Activated CD8-positive, alpha-beta memory T cell treated with anti-CD3 and anti-CD28 coated beads, Interleukin-2, amount 10 ng/mL, durations not matched to agents 7 days and 5 days (primary cell): ENCODE measurements around the gene CYSRT1. TPM values are rescaled to one million over a fixed set of nuclear protein-coding genes. Genes with fewer than 3 reads are reported as not detected.

Source experiments
- ATAC-seq: fragments of 150-1000 bp; cut with Tn5 transposase; one replicate; pipeline ENCODE4 v1.10.0; 2021; ENCODE audit warnings: moderate library complexity
- CTCF ChIA-PET: fragments of 350-600 bp; sonication (Branson Sonifier 250); formaldehyde crosslinking; loops from one replicate; lab custom pipeline; 2021; ENCODE audit warnings: antibody characterized with exemption; lab: Charles Lee
- DNase-seq: peaks from one replicate; pipeline ENCODE4 v3.0.0-alpha.2; 2020
- H3K27ac Mint-ChIP-seq: one replicate; pipeline ENCODE4 v1.8.0; 2021; ENCODE audit warnings: mild to moderate bottlenecking, mixed read lengths
- H3K27me3 Mint-ChIP-seq: one replicate; pipeline ENCODE4 v1.8.0; 2021; ENCODE audit warnings: mixed read lengths
- H3K36me3 Mint-ChIP-seq: one replicate; pipeline ENCODE4 v1.8.0; 2021; ENCODE audit warnings: mild to moderate bottlenecking, mixed read lengths
- H3K4me1 Mint-ChIP-seq: one replicate; pipeline ENCODE4 v1.8.0; 2021; ENCODE audit warnings: mixed read lengths
- H3K4me3 Mint-ChIP-seq: one replicate; pipeline ENCODE4 v1.8.0; 2021; ENCODE audit warnings: mild to moderate bottlenecking, moderate library complexity, mixed read lengths
- H3K9me3 Mint-ChIP-seq: one replicate; pipeline ENCODE4 v1.8.0; 2022; ENCODE audit warnings: low read depth, mixed read lengths
- total RNA-seq, 2 experiments: library from RNA; stranded (reverse); gene quantifications; one replicate each; pipeline ENCODE4 v1.2.3, GENCODE V29; 2021

CYSRT1 gene
- total RNA-seq, 2 experiments from 2014 or later = 0.53 to 0.89 TPM

DNA sequence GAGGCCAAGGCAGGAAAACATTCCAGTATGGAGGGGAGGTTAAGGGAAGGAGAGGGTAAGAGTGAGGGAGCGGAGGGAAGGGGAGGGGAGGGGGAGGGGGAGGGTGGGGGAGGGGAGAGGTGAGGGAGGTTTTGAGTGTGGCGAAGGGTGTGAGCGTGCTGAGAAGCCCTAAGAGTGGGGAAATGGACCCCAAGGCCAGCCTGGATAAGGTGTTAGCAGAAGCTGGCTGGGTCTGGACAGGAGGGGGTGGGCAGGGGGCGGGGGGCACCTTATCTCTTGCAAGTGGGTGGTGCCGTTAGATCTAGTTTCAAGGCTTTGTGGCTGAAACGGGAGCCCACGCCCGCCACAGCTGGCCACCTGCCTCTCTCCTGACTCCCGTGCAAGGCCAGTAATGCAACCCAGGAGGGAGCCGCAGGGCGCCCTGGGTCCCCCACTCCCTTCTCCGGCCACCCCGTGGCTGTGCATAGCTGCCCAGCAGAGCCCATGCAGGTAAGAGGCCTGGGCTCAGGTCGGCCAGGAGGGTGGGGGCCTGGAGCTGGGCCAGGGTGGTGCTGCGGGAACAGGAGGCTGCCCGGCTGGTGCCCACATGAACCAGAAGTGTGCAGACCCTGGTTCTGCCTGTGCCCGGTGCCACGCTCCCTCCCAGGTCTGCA is 3.0 kb downstream of the CYSRT1 start:
- H3K27ac Mint-ChIP-seq = no peak overlapping the region
- H3K9me3 Mint-ChIP-seq = no peaks in the 10 kb centered on the region
- peaks cover 15% of the 10 kb centered on the region for H3K4me1 Mint-ChIP-seq
- DNase-seq = no peak
- CTCF ChIA-PET = interaction anchor here (0.7 to 6.8 kb wide), 20 partner anchors 11 to 231 kb away, joined by 3 to 110 read pairs (median 10); partner anchors contain the start of genes ANAPC2, MAN1B1, NDOR1 and NSMF
- ATAC-seq = no peak
- H3K36me3 Mint-ChIP-seq = no peaks in the 10 kb centered on the region
- no peak overlapping the region for H3K4me3 Mint-ChIP-seq
- no peaks in the 10 kb centered on the region for H3K27me3 Mint-ChIP-seq

- Mint-ChIP-seq H3K4me1 (peaks cover 14% of the 10 kb centered on the region), H3K9me3 (no peaks in the 10 kb centered on the region), H3K27ac (no peak overlapping the region), H3K4me3 (no peak overlapping the region), H3K27me3 (no peaks in the 10 kb centered on the region), H3K36me3 (no peaks in the 10 kb centered on the region)
- no peak for ATAC-seq
- DNase-seq = no peak
- CTCF ChIA-PET = interaction anchor here (0.6 to 6.8 kb wide), 11 partner anchors 10 to 285 kb away, joined by 3 to 110 read pairs (median 17); partner anchors contain the start of genes ANAPC2, NDOR1, SAPCD2 and SSNA1
Observed at GRCh38 chr9:137228506-137228967, 3.6 kb downstream of the CYSRT1 start.

DNA sequence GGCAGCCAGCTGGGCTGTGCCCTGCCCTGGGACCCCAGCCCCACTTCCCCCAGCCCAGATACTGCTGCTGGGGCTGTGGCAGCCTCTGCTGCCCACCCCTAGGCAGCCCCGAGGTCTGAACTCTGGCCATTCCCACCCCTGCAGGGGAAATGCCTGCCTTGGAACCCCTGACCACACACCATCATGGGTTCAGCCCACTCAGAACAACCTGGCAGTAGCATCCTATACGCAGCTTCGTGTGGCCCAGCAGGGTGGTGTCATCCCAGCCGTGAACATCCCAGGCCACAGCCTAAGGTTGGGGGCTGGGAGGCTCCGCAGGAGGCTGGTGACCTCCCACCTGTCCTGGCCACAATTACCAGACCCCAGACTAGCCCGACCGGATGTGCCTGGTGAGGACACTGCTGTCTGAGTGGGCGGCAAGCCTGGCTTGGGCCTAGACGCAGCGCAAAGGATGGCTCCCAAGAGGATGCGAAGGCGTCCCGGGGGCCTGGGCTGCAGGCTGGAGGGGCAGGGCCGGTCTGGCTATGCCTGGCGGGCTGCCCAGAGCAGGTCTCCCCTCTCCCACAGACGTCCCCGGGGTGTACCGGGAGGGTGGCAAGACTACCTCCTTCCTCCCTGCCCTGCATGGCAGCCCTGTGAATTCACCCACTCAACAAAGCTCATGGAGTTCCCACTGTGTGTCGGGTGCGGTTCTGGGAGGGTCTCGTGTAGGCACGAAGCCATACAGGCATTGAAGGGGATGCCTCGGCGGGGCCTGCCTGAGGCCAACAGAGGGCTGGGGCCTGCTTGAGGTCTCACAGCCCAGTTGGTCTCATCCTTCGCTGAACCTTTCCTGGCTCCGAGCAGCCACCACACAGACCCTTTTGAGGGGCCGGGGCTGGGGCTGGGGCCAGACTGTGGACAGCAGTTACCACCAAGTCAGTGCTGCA is 4.3 kb downstream of the CYSRT1 start:
- ATAC-seq (no peak), DNase-seq (no peak)
- no peaks in the 10 kb centered on the region for H3K27me3 Mint-ChIP-seq
- H3K9me3 Mint-ChIP-seq = no peaks in the 10 kb centered on the region
- CTCF ChIA-PET = interaction anchor here (0.6 to 3.2 kb wide), 6 partner anchors 11 to 284 kb away, joined by 3 to 19 read pairs (median 4); partner anchors contain the start of genes ANAPC2 and SSNA1
- H3K4me1 Mint-ChIP-seq = peaks cover 11% of the 10 kb centered on the region
- no peak overlapping the region for H3K4me3 Mint-ChIP-seq
- no peak overlapping the region for H3K27ac Mint-ChIP-seq
- H3K36me3 Mint-ChIP-seq = no peaks in the 10 kb centered on the region

- no peaks in the 10 kb centered on the region for H3K36me3 Mint-ChIP-seq
- CTCF ChIA-PET = interaction anchor here (0.9 to 2.3 kb wide), 6 partner anchors 10 to 184 kb away, joined by 3 to 7 read pairs (median 4); partner anchors contain the start of genes ANAPC2 and SSNA1
- no peak overlapping the region for H3K27ac Mint-ChIP-seq
- DNase-seq (no peak), ATAC-seq (no peak)
- H3K9me3 Mint-ChIP-seq = no peaks in the 10 kb centered on the region
- H3K27me3 Mint-ChIP-seq = no peaks in the 10 kb centered on the region
- H3K4me3 Mint-ChIP-seq = no peak overlapping the region
- H3K4me1 Mint-ChIP-seq = peaks cover 6% of the 10 kb centered on the region
Observed at GRCh38 chr9:137229903-137230704, 5.1 kb downstream of the CYSRT1 start.

- DNase-seq = no peak
- H3K4me3 Mint-ChIP-seq = no peak within 1 kb of the TSS
- H3K27ac Mint-ChIP-seq = no peak within 1 kb of the TSS
- no peaks in the 10 kb centered on the region for H3K9me3 Mint-ChIP-seq
- H3K4me1 Mint-ChIP-seq = peaks cover 2% of the 10 kb centered on the region
- no peak for ATAC-seq
- no peaks in the 10 kb centered on the region for H3K27me3 Mint-ChIP-seq
- CTCF ChIA-PET = interaction anchor here (0.9 to 2.3 kb wide), 6 partner anchors 9 to 184 kb away, joined by 3 to 7 read pairs (median 4); partner anchors contain the start of genes ANAPC2 and SSNA1
- H3K36me3 Mint-ChIP-seq = no peaks in the 10 kb centered on the region
Observed at GRCh38 chr9:137230705-137231371, 5.9 kb downstream of the CYSRT1 start, which contains the start of gene SLC34A3. TSS of gene SLC34A3 (plus strand) at chr9:137230901. CDS start at chr9:137231703, 802 bp downstream.

GRCh38 chr9:137231372-137232039 is 6.5 kb downstream of the CYSRT1 start:
- Mint-ChIP-seq H3K27me3 (no peaks in the 10 kb centered on the region), H3K36me3 (no peaks in the 10 kb centered on the region), H3K27ac (no peak overlapping the region), H3K9me3 (no peaks in the 10 kb centered on the region), H3K4me1 (peaks cover 2% of the 10 kb centered on the region), H3K4me3 (no peak overlapping the region)
- no peak for ATAC-seq
- CTCF ChIA-PET = interaction anchor here (1.6 to 2.3 kb wide), 2 partner anchors 9 to 136 kb away, joined by 5 to 7 read pairs; no protein-coding TSS in a partner anchor
- no peak for DNase-seq

DNA sequence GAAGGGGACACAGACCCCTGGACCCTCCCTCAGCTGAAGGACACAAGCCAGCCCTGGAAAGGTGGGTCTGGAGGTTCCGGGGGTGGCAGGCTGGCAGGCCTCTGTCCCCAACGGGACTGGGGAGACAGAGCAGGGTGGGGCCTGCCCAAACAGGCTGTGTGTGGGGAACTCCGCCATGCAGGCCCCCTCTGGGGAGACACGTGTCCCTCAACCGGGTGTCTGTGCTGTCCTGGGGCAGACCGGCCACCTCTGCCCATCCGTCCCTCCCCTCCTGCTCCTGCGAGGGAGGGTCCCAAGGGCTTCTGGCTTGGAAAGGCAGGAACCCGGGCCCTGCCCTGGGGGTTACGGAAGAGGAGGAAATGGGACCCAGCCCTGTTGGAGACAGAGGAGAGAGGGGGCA is 7.1 kb downstream of the CYSRT1 start:
- H3K4me3 Mint-ChIP-seq = no peak overlapping the region

DNA sequence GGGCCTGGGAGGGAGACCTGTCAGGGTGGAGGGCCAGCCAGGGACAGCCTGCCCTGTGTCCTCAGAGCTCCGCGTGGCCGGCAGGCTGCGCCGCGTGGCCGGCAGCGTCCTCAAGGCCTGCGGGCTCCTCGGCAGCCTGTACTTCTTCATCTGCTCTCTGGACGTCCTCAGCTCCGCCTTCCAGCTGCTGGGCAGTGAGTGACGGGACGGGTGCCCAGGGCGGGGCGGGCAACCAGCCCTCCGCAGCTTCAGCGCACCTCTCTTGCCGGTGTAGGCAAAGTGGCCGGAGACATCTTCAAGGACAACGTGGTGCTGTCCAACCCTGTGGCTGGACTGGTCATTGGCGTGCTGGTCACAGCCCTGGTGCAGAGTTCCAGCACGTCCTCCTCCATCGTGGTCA is 7.5 kb downstream of the CYSRT1 start:
- H3K9me3 Mint-ChIP-seq = no peaks in the 10 kb centered on the region
- H3K27ac Mint-ChIP-seq = no peak overlapping the region
- H3K27me3 Mint-ChIP-seq = no peaks in the 10 kb centered on the region
- DNase-seq (no peak), ATAC-seq (no peak)
- peaks cover 2% of the 10 kb centered on the region for H3K4me1 Mint-ChIP-seq
- no peaks in the 10 kb centered on the region for H3K36me3 Mint-ChIP-seq
- H3K4me3 Mint-ChIP-seq = no peak overlapping the region
- CTCF ChIA-PET = no interaction called here

More for the DNA sequence above, 7.1 kb downstream of the CYSRT1 start:
- no peaks in the 10 kb centered on the region for H3K27me3 Mint-ChIP-seq
- no peak for ATAC-seq
- H3K9me3 Mint-ChIP-seq = no peaks in the 10 kb centered on the region
- H3K27ac Mint-ChIP-seq = no peak overlapping the region
- peaks cover 2% of the 10 kb centered on the region for H3K4me1 Mint-ChIP-seq
- no peak for DNase-seq
- H3K36me3 Mint-ChIP-seq = no peaks in the 10 kb centered on the region
- CTCF ChIA-PET = no interaction called here

DNA sequence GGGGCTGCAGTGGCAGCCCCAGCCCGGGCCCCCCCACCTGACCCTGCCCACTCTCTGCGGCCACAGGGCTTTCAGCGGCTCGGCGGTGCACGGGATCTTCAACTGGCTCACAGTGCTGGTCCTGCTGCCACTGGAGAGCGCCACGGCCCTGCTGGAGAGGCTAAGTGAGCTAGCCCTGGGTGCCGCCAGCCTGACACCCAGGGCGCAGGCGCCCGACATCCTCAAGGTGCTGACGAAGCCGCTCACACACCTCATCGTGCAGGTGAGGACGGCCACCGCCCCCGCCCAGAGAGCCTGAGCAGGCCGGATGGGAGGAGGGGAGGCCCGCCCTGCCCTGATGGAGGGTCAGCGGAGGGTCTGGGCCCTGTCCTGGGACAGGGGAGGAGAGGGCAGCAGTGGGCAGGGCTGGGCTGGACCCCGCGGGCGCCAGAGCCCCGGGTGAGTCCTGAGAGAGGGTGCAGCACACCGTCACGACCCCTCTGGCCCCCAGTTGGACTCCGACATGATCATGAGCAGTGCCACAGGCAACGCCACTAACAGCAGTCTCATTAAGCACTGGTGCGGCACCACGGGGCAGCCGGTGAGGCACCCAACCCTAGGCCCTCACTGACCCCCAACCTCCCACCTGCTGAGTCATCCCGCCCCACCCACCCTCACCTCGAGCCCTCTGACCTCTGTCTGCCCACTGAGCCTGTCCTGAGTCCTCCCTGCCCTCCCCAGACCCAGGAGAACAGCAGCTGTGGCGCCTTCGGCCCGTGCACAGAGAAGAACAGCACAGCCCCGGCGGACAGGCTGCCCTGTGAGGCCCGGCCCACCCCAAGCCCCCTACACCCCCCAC is 8.4 kb downstream of the CYSRT1 start:
- Mint-ChIP-seq H3K4me1 (peaks cover 3% of the 10 kb centered on the region), H3K27me3 (no peaks in the 10 kb centered on the region), H3K36me3 (no peaks in the 10 kb centered on the region), H3K4me3 (no peak overlapping the region), H3K27ac (no peak overlapping the region), H3K9me3 (no peaks in the 10 kb centered on the region)
- no peak for ATAC-seq
- CTCF ChIA-PET = interaction anchor here (1.2 to 7.1 kb wide), 2 partner anchors 11 to 114 kb away, joined by 3 to 91 read pairs; partner anchors contain the start of genes DPP7 and RNF208
- no peak for DNase-seq

DNA sequence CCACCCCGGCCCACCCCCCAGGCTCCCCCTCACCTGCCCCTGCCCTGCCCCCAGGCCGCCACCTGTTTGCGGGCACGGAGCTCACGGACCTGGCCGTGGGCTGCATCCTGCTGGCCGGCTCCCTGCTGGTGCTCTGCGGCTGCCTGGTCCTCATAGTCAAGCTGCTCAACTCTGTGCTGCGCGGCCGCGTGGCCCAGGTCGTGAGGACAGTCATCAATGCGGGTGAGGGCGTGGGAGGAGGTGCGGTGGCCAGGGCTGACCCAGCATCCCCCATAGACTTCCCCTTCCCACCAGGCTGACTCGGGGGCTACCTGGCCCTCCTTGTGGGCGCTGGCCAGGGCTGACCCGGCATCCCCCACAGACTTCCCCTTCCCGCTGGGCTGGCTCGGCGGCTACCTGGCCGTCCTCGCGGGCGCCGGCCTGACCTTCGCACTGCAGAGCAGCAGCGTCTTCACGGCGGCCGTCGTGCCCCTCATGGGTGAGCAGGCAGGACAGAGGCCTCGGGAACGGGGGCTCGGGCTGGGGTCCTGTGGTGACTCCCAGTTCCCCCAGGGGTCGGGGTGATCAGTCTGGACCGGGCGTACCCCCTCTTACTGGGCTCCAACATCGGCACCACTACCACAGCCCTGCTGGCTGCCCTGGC is 9.2 kb downstream of the CYSRT1 start:
- CTCF ChIA-PET = interaction anchor here (0.9 to 7.1 kb wide), 8 partner anchors 8 to 193 kb away, joined by 3 to 91 read pairs (median 4); partner anchors contain the start of genes ANAPC2, DPP7, NPDC1 and RNF208

More for the DNA sequence above, 9.2 kb downstream of the CYSRT1 start:
- no peak overlapping the region for H3K27ac Mint-ChIP-seq
- DNase-seq (no peak), ATAC-seq (no peak)
- H3K4me1 Mint-ChIP-seq = peaks cover 11% of the 10 kb centered on the region
- H3K9me3 Mint-ChIP-seq = no peaks in the 10 kb centered on the region
- no peaks in the 10 kb centered on the region for H3K36me3 Mint-ChIP-seq
- H3K27me3 Mint-ChIP-seq = no peaks in the 10 kb centered on the region
- H3K4me3 Mint-ChIP-seq = no peak overlapping the region
